ENCODE measurements around the gene ADORA2B. TPM values are rescaled to one million over a fixed set of nuclear protein-coding genes. Genes with fewer than 3 reads are reported as not detected.

Gene ADORA2B
- total RNA-seq, 1 donor from 2014 or later, result not detected

DNA sequence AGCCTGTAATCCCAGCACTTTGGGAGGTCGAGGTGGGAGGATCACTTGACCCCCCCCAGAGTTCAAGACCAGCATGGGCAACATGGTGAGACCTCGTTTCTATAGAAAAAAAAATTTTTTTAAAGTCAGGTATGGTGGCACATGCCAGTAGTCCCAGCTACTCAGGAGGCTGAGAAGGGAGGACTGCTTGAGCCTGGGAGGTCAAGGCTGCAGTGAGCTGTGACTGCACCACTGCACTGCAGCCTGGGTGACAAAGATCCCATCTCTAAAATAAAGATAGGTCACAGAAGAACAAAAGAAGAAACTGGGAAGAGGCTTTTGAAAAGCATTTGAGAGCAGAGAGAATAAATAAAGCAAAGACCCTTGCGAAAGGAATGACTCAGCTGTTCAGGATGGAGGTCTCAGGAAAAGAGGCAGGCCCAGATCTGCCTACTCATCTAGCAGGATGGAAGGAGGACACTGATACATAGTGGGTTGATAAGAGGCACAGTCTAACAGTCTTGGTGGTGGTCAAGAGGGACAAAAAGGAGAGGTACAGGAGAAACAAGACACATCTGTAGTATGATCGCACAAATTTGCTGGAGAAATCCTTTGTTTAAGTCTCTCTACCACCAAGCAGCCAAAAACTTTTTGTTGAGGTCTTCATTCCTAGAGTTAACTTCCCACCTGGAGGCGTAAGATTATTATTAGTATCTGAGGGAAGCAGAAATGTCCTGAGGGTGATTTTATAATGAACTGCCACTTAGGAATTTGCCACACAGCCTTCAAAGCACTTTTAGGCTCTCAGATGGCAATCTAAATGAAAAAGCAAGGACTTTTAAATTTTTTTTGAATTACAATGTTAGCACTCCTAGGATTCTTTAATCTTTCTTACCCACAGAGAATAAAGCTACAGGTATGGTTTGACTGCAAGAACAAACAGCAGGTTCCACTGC lies 37.0 kb downstream of the ADORA2B start:
- DNase-seq (no peak), ATAC-seq (ENCODE audit: low read depth) (no peak)
- TF ChIP-seq, protein P1, sequence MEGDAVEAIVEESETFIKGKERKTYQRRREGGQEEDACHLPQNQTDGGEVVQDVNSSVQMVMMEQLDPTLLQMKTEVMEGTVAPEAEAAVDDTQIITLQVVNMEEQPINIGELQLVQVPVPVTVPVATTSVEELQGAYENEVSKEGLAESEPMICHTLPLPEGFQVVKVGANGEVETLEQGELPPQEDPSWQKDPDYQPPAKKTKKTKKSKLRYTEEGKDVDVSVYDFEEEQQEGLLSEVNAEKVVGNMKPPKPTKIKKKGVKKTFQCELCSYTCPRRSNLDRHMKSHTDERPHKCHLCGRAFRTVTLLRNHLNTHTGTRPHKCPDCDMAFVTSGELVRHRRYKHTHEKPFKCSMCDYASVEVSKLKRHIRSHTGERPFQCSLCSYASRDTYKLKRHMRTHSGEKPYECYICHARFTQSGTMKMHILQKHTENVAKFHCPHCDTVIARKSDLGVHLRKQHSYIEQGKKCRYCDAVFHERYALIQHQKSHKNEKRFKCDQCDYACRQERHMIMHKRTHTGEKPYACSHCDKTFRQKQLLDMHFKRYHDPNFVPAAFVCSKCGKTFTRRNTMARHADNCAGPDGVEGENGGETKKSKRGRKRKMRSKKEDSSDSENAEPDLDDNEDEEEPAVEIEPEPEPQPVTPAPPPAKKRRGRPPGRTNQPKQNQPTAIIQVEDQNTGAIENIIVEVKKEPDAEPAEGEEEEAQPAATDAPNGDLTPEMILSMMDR (IDR thresholded peaks at IDR 0.05), result no peak
- Mint-ChIP-seq H3K9me3 (no peaks in the 10 kb centered on the region), H3K4me1 (peaks cover 11% of the 10 kb centered on the region), H3K27me3 (no peaks in the 10 kb centered on the region), H3K36me3 (ENCODE audit: low read depth) (peaks cover 73% of the 10 kb centered on the region), H3K27ac (no peak overlapping the region), H3K4me3 (no peak overlapping the region)
- intact Hi-C loops (cut with micrococcal nuclease), result no loop called here
- ChIA-PET POLR2A (no interaction called here), CTCF (no interaction called here)

DNA sequence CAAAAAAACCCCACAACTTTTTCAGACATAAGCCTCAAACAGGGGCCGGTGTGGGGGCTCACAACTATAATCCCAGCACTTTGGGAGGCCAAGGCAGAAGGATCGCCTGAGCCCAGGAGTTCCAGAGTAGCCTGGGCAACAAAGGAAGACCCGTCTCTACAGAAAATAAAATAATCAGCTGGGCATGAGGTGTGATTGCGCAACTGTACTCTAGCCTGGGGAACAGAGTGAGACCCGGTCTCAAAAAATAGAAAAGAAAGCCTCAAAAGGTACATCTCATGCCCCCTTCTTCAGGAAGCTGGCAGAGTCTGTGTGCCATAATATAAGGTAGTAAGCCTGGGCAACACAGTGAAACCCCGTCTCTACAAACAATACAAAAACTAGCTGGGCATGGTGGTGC lies 51.4 kb downstream of the ADORA2B start:
- no peaks in the 10 kb centered on the region for H3K27me3 Mint-ChIP-seq
- H3K4me3 Mint-ChIP-seq, result no peak overlapping the region
- H3K9me3 Mint-ChIP-seq, result no peaks in the 10 kb centered on the region
- DNase-seq (no peak), ATAC-seq (ENCODE audit: low read depth) (no peak)
- no peak overlapping the region for H3K27ac Mint-ChIP-seq
- TF ChIP-seq, protein P1 (IDR thresholded peaks at IDR 0.05), result no peak
- intact Hi-C loops (cut with micrococcal nuclease), result no loop called here
- ChIA-PET POLR2A (no interaction called here), CTCF (no interaction called here)
- H3K4me1 Mint-ChIP-seq, result peaks cover 23% of the 10 kb centered on the region
- peaks cover 40% of the 10 kb centered on the region for H3K36me3 Mint-ChIP-seq (ENCODE audit: low read depth)

DNA sequence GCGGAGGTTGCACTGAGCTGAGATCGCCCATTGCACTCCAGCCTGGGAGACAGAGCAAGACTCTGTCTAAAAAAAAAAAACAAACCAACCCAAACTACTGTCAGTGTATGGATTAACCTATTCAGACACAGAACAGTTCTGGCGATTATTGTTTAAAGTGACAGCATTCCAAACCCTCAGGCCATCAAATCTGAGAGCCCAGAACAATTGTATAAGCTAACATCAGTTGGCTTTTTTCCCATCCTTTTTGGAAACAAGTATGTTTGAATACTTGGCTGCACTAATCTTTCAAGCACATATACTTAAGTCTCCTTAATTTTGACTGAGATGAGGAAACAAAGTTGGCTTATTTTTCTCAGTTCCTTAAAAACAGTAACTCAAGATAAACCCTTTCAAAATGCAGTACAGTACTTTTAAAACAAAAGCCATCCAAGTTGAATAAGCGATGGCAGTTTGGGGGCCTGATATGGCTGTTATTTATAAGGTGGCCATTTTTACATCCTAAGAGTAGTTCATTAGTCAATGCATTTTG lies 53.2 kb downstream of the ADORA2B start:
- intact Hi-C loops (cut with micrococcal nuclease), result loop anchor here (1.0 to 2.0 kb wide), 4 partner anchors 53 to 1695 kb away; partner anchors contain the start of genes ADORA2B and ZNF286A

DNA sequence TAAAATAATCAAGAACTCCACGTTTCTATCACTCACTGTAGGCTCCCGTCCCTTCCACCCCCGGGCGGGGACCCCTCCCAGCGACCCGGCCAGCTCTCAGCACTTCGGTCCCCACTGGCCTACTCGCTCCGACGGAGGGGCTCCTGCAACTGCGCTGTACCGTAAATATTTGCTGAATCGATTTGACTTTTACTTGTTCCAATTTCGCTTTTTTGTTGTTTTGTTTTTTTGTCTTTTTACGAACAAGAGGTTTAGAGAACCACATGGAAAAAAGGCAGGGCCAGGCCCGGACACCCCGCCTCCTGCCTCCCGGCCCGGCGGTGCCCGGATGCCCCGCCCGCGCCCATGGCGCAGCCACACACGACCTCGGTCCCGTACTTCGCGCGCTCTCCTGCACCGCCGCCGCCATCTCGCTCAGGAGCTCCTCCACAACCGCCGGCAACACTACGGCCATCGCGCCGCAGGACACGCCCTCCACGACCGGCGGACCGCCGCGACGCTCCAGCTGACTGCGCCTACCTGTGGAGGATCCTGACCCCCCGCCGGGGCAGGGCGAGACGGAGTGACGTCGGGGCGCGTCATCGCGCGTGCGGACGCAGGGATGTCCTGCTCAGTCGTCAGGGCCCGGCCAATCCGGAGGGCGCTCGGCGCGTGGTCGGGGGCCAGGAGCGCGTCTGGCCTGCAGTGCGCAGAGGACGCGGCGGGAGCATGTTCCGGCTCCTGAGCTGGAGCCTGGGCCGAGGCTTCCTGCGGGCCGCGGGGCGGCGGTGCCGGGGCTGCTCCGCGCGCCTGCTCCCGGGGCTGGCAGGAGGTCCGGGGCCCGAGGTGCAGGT lies 54.4 kb downstream of the ADORA2B start, which contains the start of the genes TTC19 and ZSWIM7:
TTC19 (plus strand) TSS at position 684 of the 833 bp plus-strand sequence; CDS start at position 709, 25 bp downstream.
ZSWIM7 (minus strand) TSS at position 564 of the 833 bp plus-strand sequence; CDS start at position 454, 110 bp downstream.
- DNase-seq, result peak; percentile 92
- Mint-ChIP-seq H3K36me3 (ENCODE audit: low read depth) (peaks cover 56% of the 10 kb centered on the region), H3K27me3 (no peaks in the 10 kb centered on the region), H3K4me1 (peaks cover 28% of the 10 kb centered on the region), H3K4me3 (peak within 1 kb of the TSS; percentile 97), H3K27ac (peak within 1 kb of the TSS; percentile 96), H3K9me3 (no peaks in the 10 kb centered on the region)
- ChIA-PET POLR2A (interaction anchor here (0.6 to 1.7 kb wide), 10 partner anchors 10 to 496 kb away, joined by 3 to 10 read pairs (median 4); partner anchors contain the start of genes ADORA2B, NCOR1 and UBB), CTCF (interaction anchor here (0.7 to 3.3 kb wide), 6 partner anchors 10 to 741 kb away, joined by 3 to 25 read pairs (median 4); partner anchors contain the start of gene ADORA2B)
- intact Hi-C loops (cut with micrococcal nuclease), result loop anchor here (2.0 kb wide), 2 partner anchors 301 to 1697 kb away; partner anchors contain the start of gene ZNF286A
- TF ChIP-seq, protein P1 (IDR thresholded peaks at IDR 0.05), result no peak
- peak; percentile 87 for ATAC-seq (ENCODE audit: low read depth)

More for the DNA sequence above, 53.2 kb downstream of the ADORA2B start:
- POLR2A ChIA-PET, result no interaction called here
- CTCF ChIA-PET, result interaction anchor here (3.3 kb wide), 2 partner anchors 53 to 169 kb away, joined by 14 to 25 read pairs; partner anchors contain the start of gene ADORA2B
- Mint-ChIP-seq H3K9me3 (no peaks in the 10 kb centered on the region), H3K27ac (peak overlapping the region; percentile 96), H3K4me3 (peak overlapping the region; percentile 97), H3K36me3 (ENCODE audit: low read depth) (peaks cover 54% of the 10 kb centered on the region), H3K4me1 (peaks cover 28% of the 10 kb centered on the region), H3K27me3 (no peaks in the 10 kb centered on the region)
- no peak for ATAC-seq (ENCODE audit: low read depth)
- DNase-seq, result no peak
- TF ChIP-seq, protein P1 (IDR thresholded peaks at IDR 0.05), result no peak
